K562 (cell line): ENCODE results near the gene PSMD2. TPM values are rescaled to one million over a fixed set of nuclear protein-coding genes. Genes with fewer than 3 reads are reported as not detected.

ENCODE experiments used
- ATAC-seq: fragments of 200-7000 bp; cut with Tn5 transposase; 3 replicates; pipeline ENCODE4 v1.9.1; 2020; ENCODE audit warnings: moderate library complexity
- BruUV-seq: library from RNA; stranded (reverse); fragments of 400-500 nt; replicated peaks from 2 replicates; lab custom pipeline; 2021; lab: Mats Ljungman, UMichigan
- CTCF ChIA-PET: fragments of 300-600 bp; formaldehyde crosslinking; extraction: SDS; loops from one replicate; lab custom pipeline; 2021; ENCODE audit warnings: low intra/inter-chr PET ratio; lab: Yijun Ruan, JAX
- POLR2A ChIA-PET: fragments of 300-600, 350-650 bp; sonication (Branson Sonifier 250); formaldehyde crosslinking; extraction: SDS; loops from one replicate; lab custom pipeline; 2021; ENCODE audit warnings: antibody characterized with exemption, inconsistent platforms; lab: Yijun Ruan, JAX
- DNase-seq, 4 experiments: peaks; one replicate each; pipeline versions ENCODE4 v3.0.0 to v3.0.0-alpha.2; 2011 to 2018; ENCODE audit warnings: low spot score in 3 of 4, mixed read lengths in 3 of 4; ENCODE audit errors: extremely low read depth in 1 of 4
- FAIRE-seq: peaks from 2 replicates; lab custom pipeline; 2011; peaks lifted over from hg19 to GRCh38; lab: Jason Lieb, UNC
- H2AFZ ChIP-seq: 2 replicates; pipeline ENCODE4 v1.6.0; 2011; ENCODE audit warnings: low read depth, low read length, control low read depth, inconsistent platforms
- H3K27ac ChIP-seq: fragments of 200-600 bp; 3 replicates; pipeline ENCODE4 v1.8.0; 2011; ENCODE audit warnings: low read depth, mild to moderate bottlenecking, control low read depth, inconsistent platforms, low read length, moderate library complexity, mixed read lengths; ENCODE audit errors: extremely low read depth
- H3K27me3 ChIP-seq, 2 experiments: fragments of 300-600 bp in 1 of 2; 2 replicates in 1 of 2; 3 replicates in 1 of 2; pipeline versions ENCODE4 v1.6.0 to v1.8.0; 2011; ENCODE audit warnings: inconsistent platforms in 2 of 2, low read length in 2 of 2, mild to moderate bottlenecking in 1 of 2, mixed read lengths in 1 of 2, moderate library complexity in 1 of 2; ENCODE audit not compliant: control insufficient read depth in 2 of 2, insufficient read depth in 2 of 2
- H3K36me3 ChIP-seq: fragments of 300-600 bp; 3 replicates; pipeline ENCODE4 v1.8.0; 2011; ENCODE audit warnings: mild to moderate bottlenecking, low read length, inconsistent platforms; ENCODE audit not compliant: control insufficient read depth, insufficient read depth
- H3K4me1 ChIP-seq, 2 experiments: fragments of 200-600 bp in 1 of 2; replicated peaks in 1 of 2; 2 replicates in 1 of 2; 3 replicates in 1 of 2; pipeline versions ENCODE4 v1.5.1 to v1.8.0; 2011; ENCODE audit warnings: inconsistent platforms in 2 of 2, low read length in 2 of 2, mild to moderate bottlenecking in 1 of 2, mixed read lengths in 1 of 2, moderate library complexity in 1 of 2; ENCODE audit not compliant: control insufficient read depth in 2 of 2, insufficient read depth in 2 of 2
- H3K4me2 ChIP-seq: 2 replicates; pipeline ENCODE4 v1.6.1; 2011; ENCODE audit warnings: low read length, control low read depth, inconsistent platforms, mixed read lengths; ENCODE audit not compliant: insufficient read depth
- H3K4me3 ChIP-seq: fragments of 200-600 bp; sonication (generic), shearing (Covaris generic); 2 replicates; pipeline ENCODE4 v1.5.1; 2016; ENCODE audit warnings: control low read depth, inconsistent platforms
- H3K79me2 ChIP-seq: fragments of 200-600 bp; 3 replicates; pipeline ENCODE4 v1.8.0; 2011; ENCODE audit warnings: low read length, inconsistent platforms; ENCODE audit not compliant: control insufficient read depth, insufficient read depth
- H3K9ac ChIP-seq, 2 experiments: 2 replicates each; pipeline versions ENCODE4 v1.6.0 to v1.6.1; 2011; ENCODE audit warnings: low read depth in 2 of 2, low read length in 2 of 2, control low read depth in 1 of 2, inconsistent platforms in 1 of 2, mild to moderate bottlenecking in 1 of 2, mixed read lengths in 1 of 2; ENCODE audit not compliant: insufficient read depth in 1 of 2
- H3K9me1 ChIP-seq: one replicate; pipeline ENCODE4 v1.6.0; 2011; ENCODE audit warnings: inconsistent platforms, mild to moderate bottlenecking, low read length, moderate library complexity; ENCODE audit not compliant: control insufficient read depth, insufficient read depth
- H3K9me3 ChIP-seq: replicated peaks from 2 replicates; pipeline ENCODE4 v1.5.1; 2011; ENCODE audit warnings: low read depth, low read length, inconsistent platforms; ENCODE audit not compliant: control insufficient read depth, insufficient read depth
- H4K20me1 ChIP-seq: replicated peaks from 2 replicates; pipeline ENCODE4 v1.6.1; 2011; ENCODE audit warnings: low read length, inconsistent platforms, mixed read lengths; ENCODE audit not compliant: control insufficient read depth, insufficient read depth
- BHLHE40 ChIP-seq: IDR thresholded peaks from 2 replicates; pipeline ENCODE4 v1.6.1; 2011; ENCODE audit warnings: low read length, improper control_type of control experiment
- CHCHD3 ChIP-seq: fragments of 250-450 bp; sonication (Bioruptor Pico); IDR thresholded peaks from 2 replicates; pipeline ENCODE4 v2.1.2; 2022; ENCODE audit warnings: mild to moderate bottlenecking
- CTBP1 ChIP-seq: fragments of 450-650 bp; IDR thresholded peaks from 2 replicates; pipeline ENCODE4 v1.6.1; 2016; ENCODE audit warnings: borderline replicate concordance
- GABPA ChIP-seq: fragments of 200-800 bp; sonication (Bioruptor generic); conservative IDR thresholded peaks from 2 replicates; pipeline ENCODE4 v1.6.1; 2016; ENCODE audit warnings: low read depth, missing genetic modification characterization, missing compliant biosample characterization
- HDAC1 ChIP-seq, 2 experiments: fragments of 450-650 bp; IDR thresholded peaks; 2 replicates each; pipeline ENCODE4 v1.6.1; 2016 to 2017; ENCODE audit warnings: inconsistent platforms in 1 of 2, mild to moderate bottlenecking in 1 of 2, moderate library complexity in 1 of 2
- HNRNPK ChIP-seq: fragments of 200-400 bp; formaldehyde crosslinking; IDR thresholded peaks from one replicate; pipeline ENCODE4 v1.6.1; 2018; ENCODE audit warnings: mild to moderate bottlenecking, low read depth, low read length; ENCODE audit not compliant: poor library complexity, severe bottlenecking
- MYNN ChIP-seq, 2 experiments: sonication (generic); formaldehyde crosslinking in 1 of 2; IDR thresholded peaks; 2 replicates each; pipeline versions ENCODE4 v1.5.0 to v1.6.1; 2016 to 2020; ENCODE audit warnings: antibody characterized with exemption in 1 of 2, missing genetic modification reagents in 1 of 2
- OTX1 ChIP-seq: fragments of 450-650 bp; formaldehyde crosslinking; IDR thresholded peaks from 2 replicates; pipeline ENCODE4 v1.4.0; 2022; ENCODE audit warnings: mild to moderate bottlenecking
- POLR2A ChIP-seq: fragments of 450-650 bp; conservative IDR thresholded peaks from 2 replicates; pipeline ENCODE4 v1.6.1; 2016
- PTRF ChIP-seq: fragments of 450-650 bp; IDR thresholded peaks from 2 replicates; pipeline ENCODE4 v1.6.1; 2016; ENCODE audit warnings: mild to moderate bottlenecking, missing genetic modification characterization, missing compliant biosample characterization
- SIRT6 ChIP-seq: IDR thresholded peaks from one replicate; pipeline ENCODE4 v1.6.1; 2012; ENCODE audit warnings: low read depth, mild to moderate bottlenecking, control low read depth, inconsistent platforms, low read length, moderate library complexity
- TCF3 ChIP-seq: sonication (generic); formaldehyde crosslinking; IDR thresholded peaks from 2 replicates; pipeline ENCODE4 v1.4.0; 2020; ENCODE audit warnings: mild to moderate bottlenecking, missing genetic modification reagents
- TEAD1 ChIP-seq, 2 experiments: fragments of 450-650 bp in 1 of 2; sonication (generic) in 1 of 2; formaldehyde crosslinking; IDR thresholded peaks; 2 replicates each; pipeline versions ENCODE4 v1.4.0 to v1.8.0; 2020 to 2022; ENCODE audit warnings: mild to moderate bottlenecking in 2 of 2, missing genetic modification reagents in 1 of 2
- TRIM28 ChIP-seq: fragments of 450-650 bp; IDR thresholded peaks from 2 replicates; pipeline ENCODE4 v1.6.1; 2017
- WGBS: fragments of 100-300 bp; shearing (Covaris generic); methylation state at CpG from one replicate; pipeline ENCODE4 v1.1.6; 2016; ENCODE audit warnings: low coverage, mixed read lengths; ENCODE audit not compliant: insufficient coverage; ENCODE audit errors: missing lambda C conversion rate; 5-methylcytosine and 5-hydroxymethylcytosine counted together
- in situ Hi-C: fragments of 300-500 bp; cut with MboI; formaldehyde crosslinking; loops from 4 replicates; pipeline ENCODE4 v1.15.0; 2018; ENCODE audit warnings: inconsistent platforms, mixed read lengths
- intact Hi-C: fragments of 100-400 bp; cut with micrococcal nuclease; formaldehyde crosslinking; loops from 2 replicates; pipeline ENCODE4 v1.14.2; 2022
- polyA plus RNA-seq, 8 experiments: library from polyadenylated mRNA; depleted of rRNA in 4 of 8; stranded (reverse) in 5 of 8; unstranded in 3 of 8; fragments of >200 nt; fragmentation: Nextera tagmentation in 2 of 8; fragmentation: Illumina TruSeq in 1 of 8; extraction: Ambion mirVana in 2 of 8; extraction: Trizol in 1 of 8; gene quantifications; 2 replicates each; pipeline versions ENCODE4 v1.2.1 to v1.2.3, GENCODE V29; 2011 to 2014; ENCODE audit warnings: inconsistent platforms in 1 of 8, missing spikeins in 1 of 8
- total RNA-seq, 7 experiments: library from RNA; depleted of rRNA in 6 of 7; stranded (reverse); fragments of >200 nt in 6 of 7; fragmentation: Illumina TruSeq in 2 of 7; extraction: Trizol in 2 of 7; gene quantifications; 2 replicates each; pipeline versions ENCODE4 v1.2.1 to v1.2.3, GENCODE V29; 2011 to 2021; ENCODE audit warnings: low replicate concordance in 1 of 7
- TF ChIP-seq, protein P1 (sequence below): conservative IDR thresholded peaks from 2 replicates; pipeline ENCODE4 v1.6.1; 2011; ENCODE audit warnings: low read depth, mild to moderate bottlenecking, low read length; ENCODE audit not compliant: control insufficient read depth
- TF ChIP-seq, protein P2 (sequence below): fragments of 450-650 bp; IDR thresholded peaks from 2 replicates; pipeline ENCODE4 v1.6.1; 2017; ENCODE audit warnings: antibody characterized with exemption, mild to moderate bottlenecking

PSMD2 gene
- total and polyA plus RNA-seq, 9 of the 15 experiments (the other 6 are each of a cell fraction or from before 2014, with no cell fraction given) = 152 to 484 (median 295) TPM

DNA sequence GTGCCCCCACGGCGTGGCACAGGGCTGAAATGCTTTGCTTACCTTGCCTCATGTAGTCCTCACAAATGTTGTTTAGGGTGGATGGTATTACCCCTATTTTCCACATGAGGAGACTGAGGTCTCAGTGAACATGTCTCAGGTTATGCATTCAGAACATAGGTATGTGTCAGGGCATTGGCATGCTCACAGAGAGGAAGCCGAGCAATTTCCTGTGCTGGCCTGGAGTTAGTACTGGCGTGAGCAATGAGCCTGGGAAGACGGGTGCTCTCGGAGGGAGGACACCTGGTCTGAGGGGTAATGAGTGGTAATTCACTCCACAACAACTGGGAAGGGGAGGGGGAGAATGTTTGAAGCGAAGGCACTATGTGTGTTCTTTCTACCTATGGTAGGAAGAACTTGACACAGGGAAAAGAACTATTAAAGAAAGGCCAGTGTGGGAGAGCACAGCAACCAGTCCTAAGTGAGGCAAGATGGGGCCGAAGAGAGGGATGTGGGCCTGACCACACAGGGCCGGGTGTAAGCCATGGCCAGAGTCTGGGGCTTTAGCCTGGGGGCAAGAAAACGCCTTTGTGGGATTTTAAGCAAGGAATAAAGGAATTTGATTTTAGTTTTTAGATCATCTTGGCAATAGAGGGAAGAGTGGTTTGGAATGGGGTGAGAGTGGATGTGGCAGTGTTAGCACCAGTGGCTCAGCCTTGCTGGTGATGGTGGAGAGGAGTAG lies 33.5 kb downstream of the PSMD2 start (continued):
- no peak for TF ChIP-seq GABPA (tag)
- TF ChIP-seq POLR2A = peak; percentile 47; the same call in 1 of the 2 replicates
- TF ChIP-seq MYNN (IDR thresholded peaks at IDR 0.05) = no peak
- TF ChIP-seq MYNN (CRISPR knock-in tag; IDR thresholded peaks at IDR 0.05) = no peak
- 0 out of 2 replicates have a peak, but pooled peaks have one; percentile 11 for TF ChIP-seq OTX1 (CRISPR knock-in tag)

DNA sequence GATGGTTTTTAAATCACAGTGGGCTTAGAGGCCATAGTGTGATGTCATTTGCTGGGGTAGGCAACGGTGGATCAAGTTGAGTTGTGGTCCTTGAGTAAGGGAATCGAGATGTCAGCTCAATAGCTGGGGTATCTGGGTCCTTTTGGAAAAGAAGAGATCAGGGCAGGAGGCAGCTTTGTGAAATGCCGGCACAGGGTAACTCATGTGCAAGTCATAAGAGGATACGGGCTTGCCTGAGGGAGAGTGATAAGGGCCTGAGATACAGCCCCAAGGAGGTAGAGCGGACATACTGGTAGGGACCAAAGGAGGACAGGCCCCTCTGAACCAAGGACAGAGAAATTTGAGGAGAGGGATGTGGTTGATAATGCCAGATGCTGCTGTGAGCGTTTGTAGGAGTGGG lies 34.1 kb downstream of the PSMD2 start:
- in situ Hi-C loops (no loop called here), intact Hi-C loops (no loop called here)
- Histone ChIP-seq H2AFZ (no peak overlapping the region), H3K79me2 (peaks cover 22% of the 10 kb centered on the region), H3K4me3 (no peak overlapping the region), H3K9me3 (no peaks in the 10 kb centered on the region), H3K4me1 (peaks cover 49 to 51% of the 10 kb centered on the region in 2 experiments), H3K9me1 (peaks cover 11% of the 10 kb centered on the region), H3K27me3 (no peaks in the 10 kb centered on the region), H3K4me2 (no peak overlapping the region), H3K36me3 (peaks cover 73% of the 10 kb centered on the region), H4K20me1 (peaks cover 24% of the 10 kb centered on the region), H3K27ac (peak overlapping the region; percentile 83; the same call in 2 of the 3 replicates), H3K9ac (no peak overlapping the region; a peak in 1 of 4 replicates)
- WGBS = 37% methylated on average over 6 of the region's 6 CpGs
- no TSS peak for BruUV-seq
- peak in 1 of 4 experiments; percentile 58 for DNase-seq
- no peak for ATAC-seq
- peak; percentile 48 for FAIRE-seq
- ChIA-PET CTCF (no interaction called here), POLR2A (interaction anchor here (0.6 to 1.4 kb wide), 5 partner anchors 9 to 159 kb away, joined by 3 to 6 read pairs (median 4); no protein-coding TSS in a partner anchor)
- TF ChIP-seq, protein P1, sequence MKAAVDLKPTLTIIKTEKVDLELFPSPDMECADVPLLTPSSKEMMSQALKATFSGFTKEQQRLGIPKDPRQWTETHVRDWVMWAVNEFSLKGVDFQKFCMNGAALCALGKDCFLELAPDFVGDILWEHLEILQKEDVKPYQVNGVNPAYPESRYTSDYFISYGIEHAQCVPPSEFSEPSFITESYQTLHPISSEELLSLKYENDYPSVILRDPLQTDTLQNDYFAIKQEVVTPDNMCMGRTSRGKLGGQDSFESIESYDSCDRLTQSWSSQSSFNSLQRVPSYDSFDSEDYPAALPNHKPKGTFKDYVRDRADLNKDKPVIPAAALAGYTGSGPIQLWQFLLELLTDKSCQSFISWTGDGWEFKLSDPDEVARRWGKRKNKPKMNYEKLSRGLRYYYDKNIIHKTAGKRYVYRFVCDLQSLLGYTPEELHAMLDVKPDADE = no peak
- TF ChIP-seq TRIM28 = no peak
- peak; percentile 40; the same call in 1 of the 2 replicates for TF ChIP-seq TCF3
- TF ChIP-seq PTRF = no peak
- TF ChIP-seq, protein P2, sequence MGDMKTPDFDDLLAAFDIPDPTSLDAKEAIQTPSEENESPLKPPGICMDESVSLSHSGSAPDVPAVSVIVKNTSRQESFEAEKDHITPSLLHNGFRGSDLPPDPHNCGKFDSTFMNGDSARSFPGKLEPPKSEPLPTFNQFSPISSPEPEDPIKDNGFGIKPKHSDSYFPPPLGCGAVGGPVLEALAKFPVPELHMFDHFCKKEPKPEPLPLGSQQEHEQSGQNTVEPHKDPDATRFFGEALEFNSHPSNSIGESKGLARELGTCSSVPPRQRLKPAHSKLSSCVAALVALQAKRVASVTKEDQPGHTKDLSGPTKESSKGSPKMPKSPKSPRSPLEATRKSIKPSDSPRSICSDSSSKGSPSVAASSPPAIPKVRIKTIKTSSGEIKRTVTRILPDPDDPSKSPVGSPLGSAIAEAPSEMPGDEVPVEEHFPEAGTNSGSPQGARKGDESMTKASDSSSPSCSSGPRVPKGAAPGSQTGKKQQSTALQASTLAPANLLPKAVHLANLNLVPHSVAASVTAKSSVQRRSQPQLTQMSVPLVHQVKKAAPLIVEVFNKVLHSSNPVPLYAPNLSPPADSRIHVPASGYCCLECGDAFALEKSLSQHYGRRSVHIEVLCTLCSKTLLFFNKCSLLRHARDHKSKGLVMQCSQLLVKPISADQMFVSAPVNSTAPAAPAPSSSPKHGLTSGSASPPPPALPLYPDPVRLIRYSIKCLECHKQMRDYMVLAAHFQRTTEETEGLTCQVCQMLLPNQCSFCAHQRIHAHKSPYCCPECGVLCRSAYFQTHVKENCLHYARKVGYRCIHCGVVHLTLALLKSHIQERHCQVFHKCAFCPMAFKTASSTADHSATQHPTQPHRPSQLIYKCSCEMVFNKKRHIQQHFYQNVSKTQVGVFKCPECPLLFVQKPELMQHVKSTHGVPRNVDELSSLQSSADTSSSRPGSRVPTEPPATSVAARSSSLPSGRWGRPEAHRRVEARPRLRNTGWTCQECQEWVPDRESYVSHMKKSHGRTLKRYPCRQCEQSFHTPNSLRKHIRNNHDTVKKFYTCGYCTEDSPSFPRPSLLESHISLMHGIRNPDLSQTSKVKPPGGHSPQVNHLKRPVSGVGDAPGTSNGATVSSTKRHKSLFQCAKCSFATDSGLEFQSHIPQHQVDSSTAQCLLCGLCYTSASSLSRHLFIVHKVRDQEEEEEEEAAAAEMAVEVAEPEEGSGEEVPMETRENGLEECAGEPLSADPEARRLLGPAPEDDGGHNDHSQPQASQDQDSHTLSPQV = 0 out of 2 replicates have a peak, but pooled peaks have one; percentile 19
- peak; percentile 45; the same call in 1 of the 2 replicates for TF ChIP-seq CTBP1
- no peak for TF ChIP-seq HNRNPK
- no peak for TF ChIP-seq SIRT6
- no peak for TF ChIP-seq CHCHD3 (CRISPR knock-in tag)
- no peak for TF ChIP-seq BHLHE40
- TF ChIP-seq HDAC1 (IDR thresholded peaks at IDR 0.05) = 0 out of 4 replicates have a peak, but pooled peaks of 1 of the 2 experiments have one; percentile 9
- TF ChIP-seq TEAD1 (CRISPR knock-in tag; IDR thresholded peaks at IDR 0.05) = no peak
